H9 (cell line): Measurements from ENCODE around the gene LGALS9. TPM values are rescaled to one million over a fixed set of nuclear protein-coding genes. Genes with fewer than 3 reads are reported as not detected.
"Not testable (repeated sequence)": the region's sequence is repeated elsewhere in the genome, so short reads cannot be mapped to it uniquely, and the experiment has no call there.

ENCODE experiments used
- DNase-seq: peaks from one replicate; pipeline ENCODE4 v3.0.0-alpha.2; 2017
- H2AFZ ChIP-seq: one replicate; pipeline ENCODE4 v1.6.1; 2013; ENCODE audit warnings: mild to moderate bottlenecking, low read length, control low read depth, moderate library complexity
- H2AK5ac ChIP-seq: 2 replicates; pipeline ENCODE4 v1.6.1; 2013; ENCODE audit warnings: low read length, control low read depth, mixed read lengths; ENCODE audit not compliant: insufficient read length
- H2BK120ac ChIP-seq: one replicate; pipeline ENCODE4 v1.6.1; 2013; ENCODE audit warnings: low read depth, mild to moderate bottlenecking, low read length, control low read depth, inconsistent platforms; ENCODE audit not compliant: poor library complexity, severe bottlenecking
- H2BK12ac ChIP-seq: 2 replicates; pipeline ENCODE4 v1.6.1; 2013; ENCODE audit warnings: low read length, control low read depth, mixed read lengths, low read depth; ENCODE audit not compliant: insufficient read length
- H2BK15ac ChIP-seq: 2 replicates; pipeline ENCODE4 v1.6.1; 2013; ENCODE audit warnings: low read depth, low read length, control low read depth
- H2BK20ac ChIP-seq: one replicate; pipeline ENCODE4 v1.6.1; 2013; ENCODE audit warnings: low read depth, mild to moderate bottlenecking, low read length, control low read depth, inconsistent platforms; ENCODE audit not compliant: poor library complexity, severe bottlenecking
- H2BK5ac ChIP-seq: 2 replicates; pipeline ENCODE4 v1.6.1; 2013; ENCODE audit warnings: low read length, control low read depth, mixed read lengths; ENCODE audit not compliant: insufficient read length
- H3K14ac ChIP-seq: 2 replicates; pipeline ENCODE4 v1.6.1; 2013; ENCODE audit warnings: low read length, control low read depth; ENCODE audit not compliant: insufficient read depth
- H3K18ac ChIP-seq: 2 replicates; pipeline ENCODE4 v1.6.1; 2013; ENCODE audit warnings: low read depth, mild to moderate bottlenecking, mixed read lengths, low read length, control low read depth; ENCODE audit not compliant: insufficient read length
- H3K23ac ChIP-seq: 2 replicates; pipeline ENCODE4 v1.6.1; 2013; ENCODE audit warnings: low read length, control low read depth, mixed read lengths, low read depth; ENCODE audit not compliant: insufficient read length
- H3K23me2 ChIP-seq: 2 replicates; pipeline ENCODE4 v1.6.1; 2013; ENCODE audit warnings: low read depth, mild to moderate bottlenecking, mixed read lengths, low read length, control low read depth; ENCODE audit not compliant: insufficient read length, poor library complexity, severe bottlenecking
- H3K27ac ChIP-seq: 2 replicates; pipeline ENCODE4 v1.5.1; 2013; ENCODE audit warnings: low read length, control low read depth, mixed read lengths, low read depth; ENCODE audit not compliant: insufficient read length
- H3K27me3 ChIP-seq: 2 replicates; pipeline ENCODE4 v1.6.1; 2013; ENCODE audit warnings: low read length, control low read depth, inconsistent platforms; ENCODE audit not compliant: insufficient read depth
- H3K4ac ChIP-seq: 2 replicates; pipeline ENCODE4 v1.6.1; 2013; ENCODE audit warnings: low read depth, mild to moderate bottlenecking, control low read depth, inconsistent platforms, low read length, moderate library complexity
- H3K4me1 ChIP-seq: 2 replicates; pipeline ENCODE4 v1.6.1; 2013; ENCODE audit warnings: low read length, control low read depth, inconsistent platforms; ENCODE audit not compliant: insufficient read depth
- H3K4me2 ChIP-seq: 2 replicates; pipeline ENCODE4 v1.6.1; 2013; ENCODE audit warnings: low read length, control low read depth, mixed read lengths; ENCODE audit not compliant: insufficient read length, insufficient read depth
- H3K56ac ChIP-seq: 2 replicates; pipeline ENCODE4 v1.6.1; 2013; ENCODE audit warnings: low read depth, mild to moderate bottlenecking, mixed read lengths, low read length, control low read depth; ENCODE audit not compliant: insufficient read length
- H3K79me1 ChIP-seq: 2 replicates; pipeline ENCODE4 v1.6.1; 2013; ENCODE audit warnings: low read depth, mild to moderate bottlenecking, moderate library complexity, low read length, control low read depth, inconsistent platforms; ENCODE audit not compliant: insufficient read depth, poor library complexity, severe bottlenecking
- H3K79me2 ChIP-seq: 2 replicates; pipeline ENCODE4 v1.6.1; 2013; ENCODE audit warnings: low read length, control low read depth, inconsistent platforms; ENCODE audit not compliant: insufficient read depth
- H3K9ac ChIP-seq: 2 replicates; pipeline ENCODE4 v1.6.1; 2013; ENCODE audit warnings: low read length, control low read depth, mixed read lengths; ENCODE audit not compliant: insufficient read length; ENCODE audit errors: extremely low read depth
- H3K9me3 ChIP-seq: one replicate; pipeline ENCODE4 v1.6.1; 2013; ENCODE audit warnings: low read depth, low read length, inconsistent platforms; ENCODE audit not compliant: control insufficient read depth
- H3T11ph ChIP-seq: one replicate; pipeline ENCODE4 v1.6.1; 2013; ENCODE audit warnings: mild to moderate bottlenecking, low read length, control low read depth, inconsistent platforms
- H4K20me1 ChIP-seq: one replicate; pipeline ENCODE4 v1.6.1; 2013; ENCODE audit not compliant: control insufficient read depth, insufficient read length, insufficient read depth
- H4K5ac ChIP-seq: 2 replicates; pipeline ENCODE4 v1.6.1; 2013; ENCODE audit warnings: low read depth, mild to moderate bottlenecking, mixed read lengths, low read length, control low read depth; ENCODE audit not compliant: insufficient read length
- H4K8ac ChIP-seq: replicated peaks from 2 replicates; pipeline ENCODE4 v1.6.1; 2013; ENCODE audit warnings: low read length, control low read depth, mixed read lengths, low read depth; ENCODE audit not compliant: insufficient read length
- H4K91ac ChIP-seq: 2 replicates; pipeline ENCODE4 v1.6.1; 2013; ENCODE audit warnings: low read depth, mild to moderate bottlenecking, moderate library complexity, mixed read lengths, low read length, control low read depth; ENCODE audit not compliant: insufficient read length
- H3K27ac Mint-ChIP-seq, 3 experiments: 2 replicates in 2 of 3; 3 replicates in 1 of 3; pipeline ENCODE4 v1.8.0; 2020 to 2021; ENCODE audit warnings: mixed read lengths in 3 of 3, mild to moderate bottlenecking in 1 of 3, moderate library complexity in 1 of 3
- H3K27me3 Mint-ChIP-seq: 2 replicates; pipeline ENCODE4 v1.8.0; 2021; ENCODE audit warnings: low read depth, mild to moderate bottlenecking, moderate library complexity, mixed read lengths
- H3K36me3 Mint-ChIP-seq, 3 experiments: 2 replicates in 2 of 3; 3 replicates in 1 of 3; pipeline ENCODE4 v1.8.0; 2020 to 2021; ENCODE audit warnings: low read depth in 3 of 3, mixed read lengths in 3 of 3; ENCODE audit not compliant: insufficient read depth in 1 of 3
- H3K4me1 Mint-ChIP-seq, 2 experiments: 2 replicates each; pipeline ENCODE4 v1.8.0; 2020; ENCODE audit warnings: mixed read lengths in 2 of 2
- H3K4me3 Mint-ChIP-seq, 2 experiments: 2 replicates in 1 of 2; 3 replicates in 1 of 2; pipeline ENCODE4 v1.8.0; 2020 to 2021; ENCODE audit warnings: mild to moderate bottlenecking in 2 of 2, mixed read lengths in 2 of 2, moderate library complexity in 1 of 2
- H3K9me3 Mint-ChIP-seq, 2 experiments: 2 replicates in 1 of 2; 3 replicates in 1 of 2; pipeline ENCODE4 v1.8.0; 2020; ENCODE audit warnings: mild to moderate bottlenecking in 2 of 2, mixed read lengths in 2 of 2, moderate library complexity in 1 of 2
- WGBS: extraction: QIAGEN DNeasy Blood & Tissue Kit; methylation state at CpG from one replicate; pipeline ENCODE4 v1.1.7; 2013; ENCODE audit warnings: missing lambda C conversion rate, low lambda C conversion rate, mixed read lengths; ENCODE audit not compliant: insufficient read length; ENCODE audit errors: extremely low coverage; 5-methylcytosine and 5-hydroxymethylcytosine counted together
- total RNA-seq: library from RNA; stranded (reverse); gene quantifications from 2 replicates; pipeline ENCODE4 v1.2.1, GENCODE V29; 2021
- TF ChIP-seq, protein P1 (sequence below): fragments of 200-600 bp; sonication (generic); conservative IDR thresholded peaks from 3 replicates; pipeline ENCODE4 v1.8.0; 2021; ENCODE audit warnings: antibody characterized with exemption, mild to moderate bottlenecking

Gene LGALS9
- total RNA-seq, 1 experiment from 2014 or later, result 2.5 TPM

- H3K36me3 Mint-ChIP-seq, result no peaks in the 10 kb centered on the region
- Histone ChIP-seq H2BK12ac (no peak overlapping the region), H3K23ac (no peak overlapping the region), H3K18ac (no peak overlapping the region), H3K23me2 (no peaks in the 10 kb centered on the region), H4K8ac (no peak overlapping the region), H3K56ac (no peak overlapping the region), H3K79me1 (no peaks in the 10 kb centered on the region), H2BK20ac (no peak overlapping the region), H3K9me3 (no peaks in the 10 kb centered on the region), H3K4me2 (no peak overlapping the region), H2AFZ (no peak overlapping the region), H2AK5ac (no peak overlapping the region), H3T11ph (no peak overlapping the region), H2BK5ac (no peak overlapping the region), H3K27ac (no peak overlapping the region), H4K5ac (no peak overlapping the region), H3K14ac (no peak overlapping the region), H3K79me2 (no peaks in the 10 kb centered on the region), H2BK120ac (no peak overlapping the region), H2BK15ac (no peak overlapping the region), H3K27me3 (no peaks in the 10 kb centered on the region), H3K4me1 (no peaks in the 10 kb centered on the region; the same call in 1 of the 2 replicates), H3K4ac (no peak overlapping the region), H3K9ac (no peak overlapping the region), H4K91ac (no peak overlapping the region), H4K20me1 (no peaks in the 10 kb centered on the region)
- no peak overlapping the region for H3K4me3 Mint-ChIP-seq
- WGBS, result no CpG with 5 or more reads among the region's 16 CpGs
- H3K4me1 Mint-ChIP-seq, result peaks cover 14 to 27% of the 10 kb centered on the region in 2 experiments
- H3K27me3 Mint-ChIP-seq, result peaks cover 2% of the 10 kb centered on the region; the same call in 1 of the 2 replicates
- DNase-seq, result peak; percentile 73
- TF ChIP-seq, protein P1, sequence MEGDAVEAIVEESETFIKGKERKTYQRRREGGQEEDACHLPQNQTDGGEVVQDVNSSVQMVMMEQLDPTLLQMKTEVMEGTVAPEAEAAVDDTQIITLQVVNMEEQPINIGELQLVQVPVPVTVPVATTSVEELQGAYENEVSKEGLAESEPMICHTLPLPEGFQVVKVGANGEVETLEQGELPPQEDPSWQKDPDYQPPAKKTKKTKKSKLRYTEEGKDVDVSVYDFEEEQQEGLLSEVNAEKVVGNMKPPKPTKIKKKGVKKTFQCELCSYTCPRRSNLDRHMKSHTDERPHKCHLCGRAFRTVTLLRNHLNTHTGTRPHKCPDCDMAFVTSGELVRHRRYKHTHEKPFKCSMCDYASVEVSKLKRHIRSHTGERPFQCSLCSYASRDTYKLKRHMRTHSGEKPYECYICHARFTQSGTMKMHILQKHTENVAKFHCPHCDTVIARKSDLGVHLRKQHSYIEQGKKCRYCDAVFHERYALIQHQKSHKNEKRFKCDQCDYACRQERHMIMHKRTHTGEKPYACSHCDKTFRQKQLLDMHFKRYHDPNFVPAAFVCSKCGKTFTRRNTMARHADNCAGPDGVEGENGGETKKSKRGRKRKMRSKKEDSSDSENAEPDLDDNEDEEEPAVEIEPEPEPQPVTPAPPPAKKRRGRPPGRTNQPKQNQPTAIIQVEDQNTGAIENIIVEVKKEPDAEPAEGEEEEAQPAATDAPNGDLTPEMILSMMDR, result peak; percentile 91
- peak overlapping the region in 1 of 3 experiments; percentile 34; a peak in 1 of 7 replicates for H3K27ac Mint-ChIP-seq
- H3K9me3 Mint-ChIP-seq, result no peaks in the 10 kb centered on the region; a peak in 1 of 5 replicates
Measured at GRCh38 chr17:27651411-27652345, 20.7 kb downstream of the LGALS9 start.

GRCh38 chr17:27653449-27653971, 22.5 kb downstream of the LGALS9 start:
- not testable (repeated sequence) for H3K18ac ChIP-seq, H2BK15ac ChIP-seq, H3K9me3 ChIP-seq, H2BK12ac ChIP-seq, H3K27ac Mint-ChIP-seq, H3K36me3 Mint-ChIP-seq, H3K27me3 ChIP-seq, H4K5ac ChIP-seq, H3K27ac ChIP-seq, H2AK5ac ChIP-seq, H2BK120ac ChIP-seq, H3K56ac ChIP-seq, H3K79me1 ChIP-seq, DNase-seq, H3K4me3 Mint-ChIP-seq, H3K4me1 ChIP-seq, H3K23ac ChIP-seq, H3K4me2 ChIP-seq, H4K91ac ChIP-seq, H3T11ph ChIP-seq, H3K9me3 Mint-ChIP-seq, H4K8ac ChIP-seq, H3K27me3 Mint-ChIP-seq, H2AFZ ChIP-seq, H3K14ac ChIP-seq, H3K9ac ChIP-seq, H3K4ac ChIP-seq, H4K20me1 ChIP-seq, H3K23me2 ChIP-seq, H2BK20ac ChIP-seq, H2BK5ac ChIP-seq, H3K79me2 ChIP-seq
- H3K4me1 Mint-ChIP-seq, result peaks cover 14 to 23% of the 10 kb centered on the region in 2 experiments
- no CpG with 5 or more reads among the region's 9 CpGs for WGBS
